ENCODE results near the gene AIRE.

DNA sequence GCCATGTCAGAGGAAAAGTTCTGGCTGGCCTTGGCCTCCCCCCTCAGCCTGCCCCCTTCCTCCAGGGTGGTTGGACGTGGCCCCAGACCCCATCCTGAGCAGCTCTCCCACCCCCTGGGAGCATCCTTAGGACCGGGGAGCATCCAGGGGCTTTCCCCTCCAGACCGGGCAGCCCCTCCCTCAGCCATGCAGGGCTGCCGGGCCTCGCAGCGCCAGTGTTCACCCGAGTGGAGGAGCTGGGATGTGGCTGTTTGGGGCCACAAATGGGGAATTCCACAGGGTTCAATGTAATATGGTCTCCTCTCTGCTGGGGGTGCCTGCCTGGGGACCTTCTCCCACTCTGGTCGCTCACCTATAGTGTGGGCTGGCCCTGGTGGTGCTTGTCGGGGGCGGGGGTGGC lies 10.0 kb downstream of the AIRE start:
- TF ChIP-seq SPI1 (IDR thresholded peaks at IDR 0.05; ENCODE audit: low read depth, low read length) (no peak), POLR2A (IDR thresholded peaks at IDR 0.05; ENCODE audit: low read depth, low read length) (no peak), POLR2AphosphoS5 (IDR thresholded peaks at IDR 0.05; ENCODE audit: low read depth, low read length) (no peak), PAX5 (IDR thresholded peaks at IDR 0.05; ENCODE audit: insufficient read depth, low read length, severe bottlenecking) (no peak), TAF1 (IDR thresholded peaks at IDR 0.05; ENCODE audit: low read depth, low read length) (no peak), POU2F2 (IDR thresholded peaks at IDR 0.05; ENCODE audit: low read depth, low read length) (no peak)

Measured in GM12891 (cell line).